Measurements from ENCODE around the gene MOGAT2.

MOGAT2 gene

GRCh38 chr11:75781296-75781695 is 63.7 kb downstream of the MOGAT2 start:
- DNase-seq, result no peak

- DNase-seq, result no peak
Measured at GRCh38 chr11:75781831-75782230, 64.2 kb downstream of the MOGAT2 start.

All from T-helper 9 cell (primary cell).